Activated CD8-positive, alpha-beta memory T cell treated with anti-CD3 and anti-CD28 coated beads for 4 hours (primary cell): Measurements from ENCODE around the gene SLC24A3.
"Not testable (repeated sequence)": the region's sequence is repeated elsewhere in the genome, so short reads cannot be mapped to it uniquely, and the experiment has no call there.

Source experiments
- DNase-seq, 2 donors: peaks; one replicate each; pipeline ENCODE4 v3.0.0-alpha.2; 2020; ENCODE audit warnings: low read depth in 2 of 2

The SLC24A3 gene

DNA sequence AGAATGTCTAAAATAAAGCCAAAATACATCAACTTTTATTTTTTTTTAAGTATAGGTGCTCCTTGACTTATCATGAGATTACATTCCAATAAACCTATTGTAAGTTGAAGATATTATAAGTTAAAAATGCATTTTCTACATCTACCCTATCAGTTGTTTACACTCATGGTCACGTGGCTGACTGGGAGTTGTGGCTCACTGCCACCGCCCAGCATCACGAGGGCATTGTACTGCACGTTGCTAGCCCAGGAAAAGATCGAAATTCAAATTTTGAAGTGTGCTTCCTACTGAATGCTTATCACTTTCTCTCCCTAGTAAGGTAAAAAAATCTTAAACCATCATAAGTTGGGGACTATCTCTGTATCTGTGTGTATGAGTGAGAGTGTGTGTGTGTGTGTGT lies 419.0 kb downstream of the SLC24A3 start:
- DNase-seq, result no peak

DNA sequence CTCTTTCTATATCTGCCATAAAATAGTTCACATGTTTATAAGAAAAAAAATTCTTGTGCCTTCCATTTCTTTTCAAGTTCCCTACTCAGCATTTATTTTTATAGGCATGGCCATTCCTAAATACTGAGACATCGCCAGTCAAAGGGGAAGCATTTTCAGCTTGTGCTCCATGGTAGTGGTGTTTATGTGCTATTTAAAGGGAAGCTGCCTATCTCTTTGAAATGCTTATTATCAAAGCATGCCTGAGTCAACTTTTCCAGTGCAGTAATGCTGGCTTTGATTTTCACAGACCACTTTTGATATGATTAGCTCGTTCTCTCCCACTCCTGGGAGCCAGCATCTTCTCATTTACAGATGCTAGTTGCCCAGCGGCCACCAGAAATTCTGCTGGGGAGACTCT lies 421.5 kb downstream of the SLC24A3 start:
- DNase-seq, result no peak

DNA sequence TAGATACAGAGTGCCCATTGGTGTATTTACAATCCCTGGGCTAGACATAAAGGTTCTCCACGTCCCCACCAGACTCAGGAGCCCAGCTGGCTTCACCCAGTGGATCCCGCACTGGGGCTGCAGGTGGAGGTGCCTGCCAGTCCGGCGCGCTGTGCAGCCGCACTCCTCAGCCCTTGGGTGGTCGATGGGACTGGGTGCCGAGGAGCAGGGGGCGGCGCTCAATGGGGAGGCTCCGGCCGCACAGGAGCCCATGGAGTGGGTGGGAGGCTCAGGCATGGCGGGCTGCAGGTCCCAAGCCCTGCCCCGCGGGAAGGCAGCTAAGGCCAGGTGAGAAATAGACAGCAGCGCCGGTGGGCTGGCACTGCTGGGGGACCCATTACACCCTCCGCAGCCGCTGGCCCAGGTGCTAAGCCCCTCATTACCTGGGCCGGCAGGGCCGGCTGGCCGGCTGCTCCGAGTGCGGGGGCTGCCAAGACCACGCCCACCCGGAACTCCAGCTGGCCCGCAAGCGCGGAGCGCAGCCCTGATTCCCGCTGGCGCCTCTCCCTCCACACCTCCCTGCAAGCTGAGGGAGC lies 427.1 kb downstream of the SLC24A3 start:
- DNase-seq, result not testable (repeated sequence)

DNA sequence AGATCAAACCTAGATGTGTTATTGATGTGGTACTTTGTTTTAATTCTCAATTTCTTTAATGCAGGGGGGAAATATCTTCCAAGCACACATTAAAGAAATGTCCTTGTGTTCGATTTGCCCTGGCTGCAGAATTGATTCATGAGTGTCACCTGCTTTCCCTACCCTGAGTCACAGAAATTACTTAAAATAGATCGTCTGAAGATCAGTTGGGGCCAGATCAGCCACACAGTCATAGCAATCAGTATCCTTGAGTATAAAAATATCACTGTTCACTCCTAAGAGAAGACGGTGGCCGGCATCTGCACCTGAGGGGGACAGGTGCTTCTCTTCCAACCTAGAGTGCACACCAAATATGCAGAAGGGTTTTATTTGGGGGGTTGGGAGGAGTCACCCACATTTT lies 430.4 kb downstream of the SLC24A3 start:
- no peak for DNase-seq

DNA sequence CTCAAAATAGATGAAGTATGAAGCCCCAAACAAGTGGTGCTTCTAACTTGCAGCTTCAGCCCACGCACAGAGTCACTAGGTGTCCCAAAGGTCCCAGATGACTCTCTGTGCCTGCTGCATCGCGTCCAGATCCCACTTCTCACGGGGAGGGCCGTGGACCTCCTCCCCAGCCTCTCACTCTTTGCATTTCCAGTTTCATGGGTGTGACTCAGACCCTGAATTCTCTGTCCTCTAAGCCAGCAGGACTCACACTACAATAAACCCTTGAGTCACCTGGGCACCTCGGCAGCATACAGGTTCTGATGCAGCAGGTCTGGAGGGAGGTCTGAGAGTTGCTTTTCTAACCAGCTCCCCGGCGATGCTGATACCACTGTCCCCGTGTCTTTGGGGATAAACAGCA lies 431.6 kb downstream of the SLC24A3 start:
- DNase-seq, result no peak

DNA sequence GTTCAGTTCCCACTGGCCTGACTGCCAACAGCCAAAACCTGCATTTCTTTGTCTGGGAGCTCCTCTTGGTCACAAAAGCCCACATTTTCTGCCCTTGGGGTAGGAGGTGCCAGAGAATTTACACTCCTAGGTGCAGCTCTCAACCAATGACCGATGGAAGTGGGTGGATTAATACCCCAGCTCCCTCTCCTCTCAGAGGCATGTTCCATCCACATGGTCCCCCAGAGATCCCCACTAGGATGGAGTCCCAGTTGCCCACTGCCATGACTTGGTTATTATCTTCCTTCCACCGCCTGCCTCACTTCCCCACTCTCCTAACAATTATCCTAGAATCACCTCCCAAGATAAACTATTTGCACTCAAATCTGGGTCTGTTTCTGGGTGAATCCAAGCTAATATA lies 434.5 kb downstream of the SLC24A3 start:
- no peak for DNase-seq

DNA sequence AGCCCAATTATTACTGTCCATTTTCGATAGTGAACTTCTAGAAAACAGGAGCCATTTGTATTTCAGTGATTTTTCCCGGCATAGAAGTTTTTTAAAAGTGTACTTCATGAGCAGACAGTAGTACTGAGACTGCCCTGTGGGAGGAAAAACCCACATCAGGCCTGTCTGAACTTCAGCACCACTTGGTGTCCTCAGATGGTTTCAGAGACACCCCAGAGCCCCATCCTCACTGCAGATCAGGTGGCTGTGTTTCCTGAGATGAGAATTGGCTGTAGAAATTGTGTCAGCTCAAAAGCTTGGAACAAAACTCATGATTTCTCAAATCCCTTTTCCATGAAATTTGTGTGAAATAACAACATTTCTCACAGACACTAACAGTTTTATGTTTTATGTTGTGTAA lies 435.6 kb downstream of the SLC24A3 start:
- no peak for DNase-seq

DNA sequence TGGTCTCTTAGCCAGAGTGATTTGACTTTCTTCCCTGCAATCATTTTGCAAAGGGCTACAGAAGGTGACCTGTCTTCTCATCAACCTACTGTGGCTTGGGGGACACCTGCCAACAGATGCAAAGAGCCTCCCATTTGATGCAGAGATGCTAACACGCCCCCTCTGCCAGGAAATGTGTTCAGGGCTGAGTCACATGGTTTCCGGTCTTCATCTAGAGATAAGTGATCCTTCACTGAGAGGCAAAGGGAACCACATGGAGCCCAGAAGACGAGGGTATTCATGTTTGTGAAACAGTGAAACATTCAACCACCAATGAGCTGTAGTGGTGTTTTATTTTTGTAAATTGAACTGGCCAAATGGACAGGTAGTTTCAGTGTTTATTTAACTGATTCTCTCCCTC lies 436.6 kb downstream of the SLC24A3 start:
- no peak for DNase-seq

DNA sequence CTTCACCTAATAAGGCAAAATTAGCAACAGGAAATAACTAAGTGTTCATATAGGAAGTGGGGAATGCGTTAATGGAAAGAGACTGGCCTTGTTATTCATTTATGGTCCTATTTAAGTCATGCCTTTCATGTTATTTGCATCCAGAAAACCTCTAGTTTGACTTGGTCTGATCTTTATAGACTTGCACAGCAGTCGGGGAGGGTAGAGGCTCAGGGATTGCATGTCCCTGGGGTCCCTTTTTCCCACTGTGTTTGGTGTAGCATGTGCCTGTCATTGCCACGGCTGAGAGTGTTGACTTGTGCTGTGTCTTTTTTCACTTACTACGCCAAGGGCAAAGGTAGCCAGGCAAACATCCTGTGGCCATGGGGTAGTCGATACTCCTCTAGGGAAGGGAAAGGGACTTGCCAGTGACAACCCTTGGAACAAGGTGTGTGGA lies 440.2 kb downstream of the SLC24A3 start:
- DNase-seq, result no peak

DNA sequence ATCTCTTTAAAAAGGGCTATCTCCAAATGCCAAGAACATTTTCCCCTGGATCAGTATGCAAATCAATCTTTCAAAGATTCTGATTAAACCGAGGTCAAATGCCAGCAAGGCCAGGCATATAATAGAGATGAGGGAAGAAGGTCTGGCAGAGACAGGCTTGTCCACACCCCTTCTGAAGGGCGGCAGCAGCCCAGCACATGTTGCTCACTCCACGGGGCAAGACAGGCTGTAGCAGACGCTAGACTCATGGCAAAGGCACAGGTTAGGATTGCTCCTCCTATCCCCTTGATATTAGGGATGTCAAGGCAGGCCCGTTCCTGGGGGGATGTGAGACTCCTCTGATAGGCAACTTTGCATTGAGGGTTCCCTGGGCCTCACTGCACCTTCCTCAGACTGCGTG lies 440.9 kb downstream of the SLC24A3 start:
- DNase-seq, result no peak

DNA sequence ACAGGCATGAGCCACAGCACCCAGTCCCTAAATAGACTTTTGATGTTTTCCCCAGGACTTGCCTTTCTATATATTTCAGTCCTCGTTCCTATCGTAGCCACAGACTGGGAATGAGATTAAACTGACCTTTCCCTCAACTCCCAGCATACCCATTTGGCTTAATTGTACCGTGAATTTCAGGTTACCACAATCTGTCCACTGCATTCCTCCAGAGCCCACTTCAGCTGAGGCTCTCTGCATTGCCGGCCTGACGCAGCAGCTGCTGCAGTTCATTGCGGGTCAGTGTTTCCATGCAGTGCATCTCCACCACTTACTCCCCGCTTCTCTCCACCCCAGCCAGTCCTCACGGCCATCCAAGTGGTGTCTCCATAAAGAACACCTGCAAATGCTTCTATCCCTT lies 442.5 kb downstream of the SLC24A3 start:
- no peak for DNase-seq

DNA sequence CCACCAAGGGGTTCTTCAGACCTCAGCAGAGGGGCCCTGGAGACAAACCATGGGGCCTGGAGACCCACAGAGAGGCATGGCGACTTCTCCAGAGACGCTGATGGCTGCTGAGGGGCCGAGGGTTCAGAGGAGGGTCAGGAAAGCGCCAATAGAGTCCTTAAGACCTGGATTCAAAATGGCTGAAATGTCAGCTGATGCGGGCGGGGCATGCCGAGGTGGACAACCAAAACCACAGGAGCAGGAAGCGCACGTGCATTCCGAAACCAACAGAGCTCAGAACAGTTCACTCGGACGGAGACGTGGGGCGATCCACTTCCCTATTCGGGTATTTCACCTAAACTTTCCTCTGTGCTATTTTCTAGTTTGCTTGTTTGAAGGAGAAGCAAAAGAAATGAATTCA lies 445.7 kb downstream of the SLC24A3 start:
- DNase-seq, result no peak

DNA sequence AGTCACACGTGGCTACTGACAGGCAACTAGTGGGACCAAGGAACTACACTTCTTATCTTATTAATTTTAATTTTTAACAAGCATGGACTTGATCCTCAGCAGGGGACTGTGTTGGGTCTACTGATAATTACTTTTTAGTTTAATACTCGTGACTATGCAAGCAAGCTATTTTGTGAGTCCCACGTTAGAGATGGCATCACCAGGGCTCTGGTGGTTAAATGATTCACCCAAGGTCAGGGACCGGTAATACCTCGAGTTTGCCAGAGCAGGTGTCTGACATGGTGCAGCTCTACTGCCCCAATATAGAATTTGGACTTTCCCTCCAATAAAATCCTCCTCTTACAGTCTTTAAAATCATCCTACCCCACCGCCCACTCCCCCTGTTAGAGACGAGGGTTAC lies 447.0 kb downstream of the SLC24A3 start:
- no peak for DNase-seq

DNA sequence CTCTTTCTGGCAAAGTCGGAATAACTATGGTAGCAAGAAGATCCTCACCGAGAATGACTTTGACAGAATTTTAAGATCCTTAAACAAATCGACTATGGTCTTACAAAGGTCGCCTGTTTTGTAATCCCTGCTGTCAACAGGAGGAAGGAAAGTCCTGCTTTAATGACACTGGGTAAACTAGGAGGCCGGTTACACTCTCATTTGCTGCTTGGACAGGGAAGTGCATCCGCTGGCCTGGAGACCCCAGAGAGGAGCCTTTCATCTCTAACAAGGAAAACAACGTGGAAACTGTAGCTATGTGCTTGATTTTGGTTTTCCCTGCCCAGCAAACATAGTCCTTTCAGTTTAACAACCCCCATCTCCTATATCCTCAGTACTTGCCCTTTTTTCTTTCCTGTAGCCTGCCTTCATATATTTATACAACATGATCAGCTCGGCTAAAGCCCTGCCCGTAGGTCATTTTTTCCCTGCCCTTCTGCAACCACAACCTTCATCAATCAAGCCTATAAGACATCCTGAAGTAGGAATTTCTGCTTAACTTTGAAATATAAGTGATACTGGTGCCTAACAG lies 448.5 kb downstream of the SLC24A3 start:
- DNase-seq, result no peak

DNA sequence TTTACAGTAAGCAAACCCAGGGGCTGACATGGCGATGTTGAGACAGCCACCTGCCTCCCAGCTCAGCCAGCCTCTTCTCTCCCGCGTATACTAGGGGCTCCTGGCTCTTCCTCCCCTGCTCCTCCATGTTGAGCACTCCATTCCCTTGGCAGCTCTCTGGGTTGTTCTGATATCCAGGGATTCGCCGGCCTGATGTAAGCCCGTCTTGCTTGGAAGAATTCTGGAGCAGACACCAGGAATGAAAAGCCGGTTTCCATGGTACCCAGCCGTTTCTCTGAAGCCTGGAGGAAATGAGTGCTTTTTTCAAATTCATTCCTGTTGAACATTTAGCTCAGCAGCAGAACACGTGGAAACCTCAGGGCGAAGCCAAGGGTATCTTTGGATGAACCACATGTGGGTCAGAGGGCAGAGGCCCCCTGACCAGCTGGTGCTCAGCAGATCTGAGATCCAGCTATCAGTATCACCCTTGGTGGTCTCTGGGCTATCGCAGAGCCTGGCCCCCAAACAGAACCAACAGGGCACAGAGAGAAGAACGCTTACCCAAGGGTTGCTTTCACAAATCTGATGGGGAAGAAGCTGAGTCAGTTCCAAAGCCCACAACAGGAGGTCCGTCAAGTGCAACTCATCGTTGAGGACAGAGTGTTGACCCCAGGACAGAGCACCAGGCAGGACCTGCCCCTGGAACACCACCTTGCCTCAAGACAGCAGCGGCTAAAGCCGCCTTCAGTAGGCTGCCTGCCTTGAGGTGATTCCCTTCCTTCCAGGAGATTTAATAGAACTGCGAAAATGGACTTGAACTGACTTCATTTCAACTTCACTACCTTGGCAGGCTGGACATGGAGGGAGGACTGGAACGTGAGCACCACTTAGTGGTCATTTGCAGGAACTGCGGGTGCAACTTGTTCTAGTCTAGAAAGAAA lies 449.5 kb downstream of the SLC24A3 start:
- peak in 1 of 2 donors; percentile 11 for DNase-seq

DNA sequence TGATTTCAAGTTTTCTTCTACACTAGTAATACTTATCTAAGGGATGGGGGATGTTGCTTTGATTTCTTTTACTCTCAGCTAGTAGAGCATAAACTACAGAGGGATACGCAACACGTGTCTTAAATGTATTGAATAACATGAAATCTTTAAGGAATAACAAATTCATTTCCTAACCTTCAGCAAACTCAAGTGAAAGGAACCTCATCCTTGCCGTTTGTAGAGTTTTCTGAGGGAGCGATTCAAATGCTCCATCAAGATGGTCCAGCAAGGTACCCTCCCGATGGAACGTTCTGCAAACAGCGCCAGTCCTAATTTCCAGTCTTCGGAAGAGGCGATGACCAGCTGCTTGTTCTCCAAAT lies 450.2 kb downstream of the SLC24A3 start:
- no peak for DNase-seq

DNA sequence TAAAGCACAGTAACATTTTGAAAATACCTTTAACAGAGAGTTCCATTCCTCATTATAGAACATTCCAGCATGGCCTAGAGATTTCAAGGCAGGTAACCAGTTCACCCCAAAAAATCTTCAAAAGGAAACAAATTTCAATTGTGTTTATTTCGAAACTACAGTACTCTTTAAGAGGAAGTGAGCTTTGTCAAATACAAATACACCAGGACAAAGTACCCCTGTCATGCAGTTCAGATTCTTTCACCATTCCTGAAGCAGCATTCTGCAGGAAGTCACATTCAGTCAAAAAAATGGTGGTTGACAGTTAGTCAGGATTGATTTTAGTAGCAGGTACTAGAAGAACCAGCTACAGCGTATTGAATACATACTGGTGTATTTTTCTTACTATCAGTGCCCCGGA lies 456.0 kb downstream of the SLC24A3 start:
- no peak for DNase-seq

DNA sequence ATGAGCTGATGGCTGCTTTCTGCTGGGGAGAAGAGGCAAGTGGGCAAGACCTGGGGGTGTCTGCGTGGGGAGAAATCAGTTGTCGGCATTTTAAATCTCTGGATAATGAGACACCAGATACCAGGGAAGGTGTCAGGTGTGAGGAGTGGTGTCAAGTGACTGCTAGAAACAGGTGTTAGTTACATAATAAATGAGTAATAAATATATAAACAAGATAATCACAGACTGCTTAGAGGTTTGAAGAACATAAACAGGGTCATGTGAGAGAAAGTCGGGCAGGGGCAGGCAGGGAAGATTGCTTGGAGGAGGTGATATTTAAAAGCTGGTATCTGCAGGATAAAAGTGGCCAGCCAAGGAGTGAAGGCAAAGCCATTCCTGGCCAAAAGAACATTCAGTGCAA lies 458.4 kb downstream of the SLC24A3 start:
- no peak for DNase-seq

DNA sequence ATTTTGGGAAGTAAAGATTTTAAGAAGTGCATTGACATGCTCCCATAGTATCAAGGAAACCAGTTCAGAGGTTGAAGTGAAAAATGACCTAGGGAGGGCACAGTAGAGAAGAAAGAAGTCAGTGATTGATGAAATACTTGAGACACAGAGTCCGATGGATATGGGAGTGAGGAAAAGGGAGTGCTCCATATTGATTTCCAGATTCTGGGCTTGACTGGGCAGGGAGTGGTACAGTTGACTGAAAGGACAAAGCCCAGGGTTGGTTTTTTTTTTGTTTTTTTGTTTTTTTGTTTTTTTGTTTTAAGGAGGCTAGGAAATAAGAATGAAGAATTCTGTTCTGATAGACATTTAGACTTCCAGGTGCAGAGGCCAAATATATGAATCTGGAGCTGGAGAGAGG lies 458.9 kb downstream of the SLC24A3 start:
- no peak for DNase-seq

DNA sequence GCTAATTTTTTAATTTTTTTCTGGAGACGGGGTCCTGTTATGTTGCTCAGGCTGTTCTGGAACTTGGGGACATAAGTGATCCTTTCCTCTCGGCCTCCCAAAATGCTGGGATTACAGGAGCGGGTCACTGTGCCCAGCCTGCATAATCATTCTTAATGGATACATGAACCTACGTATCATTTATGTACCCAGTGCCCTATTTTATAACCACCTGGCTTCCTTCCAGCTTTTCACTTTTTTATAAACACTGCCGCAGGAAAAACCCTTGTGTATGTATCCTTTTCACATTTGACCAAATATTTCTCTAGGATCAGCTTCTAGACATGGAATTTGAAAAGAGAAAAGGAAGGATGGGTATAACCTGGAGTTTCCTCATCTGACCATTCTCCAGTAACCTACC lies 460.1 kb downstream of the SLC24A3 start:
- no peak for DNase-seq

DNA sequence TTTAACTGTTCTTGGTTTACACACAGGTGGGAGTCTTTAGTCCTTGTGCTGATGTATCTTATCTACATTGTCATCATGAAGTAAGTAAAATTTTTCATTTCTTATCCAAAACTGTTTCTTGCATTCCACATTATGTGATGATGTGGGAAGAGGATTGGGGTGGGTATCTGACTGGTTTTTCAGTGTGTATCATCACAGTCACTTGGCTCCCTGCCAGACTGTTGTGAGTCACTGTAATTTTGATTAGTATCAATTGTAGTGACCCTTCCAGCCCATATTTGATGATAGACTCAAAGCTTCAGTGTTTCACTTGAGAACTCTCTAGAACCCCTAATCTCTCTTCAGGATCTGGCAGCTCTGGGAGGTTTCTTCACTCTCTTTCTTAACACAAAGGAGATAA lies 461.1 kb downstream of the SLC24A3 start:
- DNase-seq, result no peak

DNA sequence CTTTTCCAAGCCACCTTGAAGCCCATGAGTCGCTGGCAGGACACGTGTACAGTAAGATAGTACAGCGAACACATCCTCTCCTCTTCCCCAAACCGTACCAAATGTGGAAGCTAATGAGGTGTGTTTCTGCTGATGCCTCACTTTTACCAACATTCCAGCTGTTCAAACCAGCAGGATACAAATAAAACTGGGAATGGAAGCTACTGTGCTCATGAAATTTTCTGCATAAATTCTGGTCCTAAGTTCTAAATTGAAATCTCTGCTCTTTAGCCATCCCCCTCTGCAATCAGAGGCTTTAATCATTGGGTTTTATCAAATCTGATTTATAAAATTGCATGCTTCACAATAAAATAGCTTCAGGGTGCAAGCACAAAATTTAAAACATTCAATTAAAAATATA lies 463.8 kb downstream of the SLC24A3 start:
- DNase-seq, result no peak

DNA sequence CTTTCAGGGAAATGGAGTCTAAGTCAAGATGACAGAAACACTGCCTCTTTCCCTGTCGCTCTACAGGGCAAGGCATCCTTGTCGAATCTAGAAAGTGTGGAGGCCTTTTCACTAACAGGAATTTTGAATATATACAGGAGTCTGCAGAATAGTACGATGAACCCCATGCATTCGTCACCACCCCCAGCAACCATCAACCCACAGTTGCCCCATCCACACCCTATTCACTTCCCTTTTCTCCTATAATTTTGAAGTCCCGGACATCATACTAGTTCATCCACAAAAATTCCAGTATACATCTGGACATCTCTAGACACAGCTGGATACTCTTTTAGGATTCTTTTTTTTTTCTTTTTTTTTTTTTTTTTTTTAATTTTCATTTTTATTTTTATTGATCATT lies 464.9 kb downstream of the SLC24A3 start:
- DNase-seq, result no peak
